HFF-Myc (cell line): ENCODE data around the gene SORCS2.
"Not testable (repeated sequence)": the region's sequence is repeated elsewhere in the genome, so short reads cannot be mapped to it uniquely, and the experiment has no call there.

Source experiments
- DNase-seq: peaks from one replicate; pipeline ENCODE4 v3.0.0-alpha.2; 2011; ENCODE audit warnings: low read depth; ENCODE audit errors: extremely low read depth
- H3K4me3 ChIP-seq: replicated peaks from 2 replicates; pipeline ENCODE4 v1.5.1; 2011; ENCODE audit warnings: low read depth, mild to moderate bottlenecking, control low read depth, low read length
- CTCF ChIP-seq: IDR thresholded peaks from 2 replicates; pipeline ENCODE4 v1.5.1; 2012; ENCODE audit warnings: mild to moderate bottlenecking, low read depth, low read length, control low read depth; ENCODE audit errors: missing control alignments

SORCS2 gene

GRCh38 chr4:7595934-7596461 is 403.7 kb downstream of the SORCS2 start:
- no peak for DNase-seq

GRCh38 chr4:7596918-7597606 is 404.7 kb downstream of the SORCS2 start:
- no peak for TF ChIP-seq CTCF
- no peak overlapping the region for H3K4me3 ChIP-seq
- no peak for DNase-seq

More at GRCh38 chr4:7595934-7596461, 403.7 kb downstream of the SORCS2 start:
- H3K4me3 ChIP-seq, result no peak overlapping the region
- no peak for TF ChIP-seq CTCF

GRCh38 chr4:7598939-7599790 is 406.8 kb downstream of the SORCS2 start:
- DNase-seq, result no peak
- H3K4me3 ChIP-seq, result no peak overlapping the region
- no peak for TF ChIP-seq CTCF

GRCh38 chr4:7600247-7600646 is 407.9 kb downstream of the SORCS2 start:
- TF ChIP-seq CTCF, result no peak
- no peak for DNase-seq
- no peak overlapping the region for H3K4me3 ChIP-seq

- H3K4me3 ChIP-seq, DNase-seq: not testable (repeated sequence)
These were observed 409.8 kb downstream of the SORCS2 start for GRCh38 chr4:7602166-7602565.

GRCh38 chr4:7607156-7607910 is 415.0 kb downstream of the SORCS2 start:
- no peak for TF ChIP-seq CTCF
- no peak overlapping the region for H3K4me3 ChIP-seq
- no peak for DNase-seq
